H1 (cell line): ENCODE data around the gene SLC25A4. TPM values are rescaled to one million over a fixed set of nuclear protein-coding genes. Genes with fewer than 3 reads are reported as not detected.

Source experiments
- CTCF ChIA-PET: fragments of 300-600 bp; sonication (Branson Sonifier 250); formaldehyde crosslinking; loops from one replicate; lab custom pipeline; 2021; ENCODE audit not compliant: partially characterized antibody; lab: Charles Lee
- POLR2A ChIA-PET: fragments of 300-600 bp; sonication (Branson Sonifier 250); formaldehyde crosslinking; loops from one replicate; lab custom pipeline; 2021; ENCODE audit warnings: inconsistent platforms; ENCODE audit not compliant: partially characterized antibody; lab: Charles Lee
- DNase-seq, 2 experiments: peaks; one replicate each; pipeline versions ENCODE4 v3.0.0 to v3.0.0-alpha.2; 2010 to 2022; ENCODE audit warnings: low spot score in 2 of 2, low read depth in 1 of 2, mixed read lengths in 1 of 2
- FAIRE-seq: peaks from 2 replicates; lab custom pipeline; 2011; peaks lifted over from hg19 to GRCh38; lab: Jason Lieb, UNC
- H2AFZ ChIP-seq: 2 replicates; pipeline ENCODE4 v1.8.1; 2012; ENCODE audit warnings: low read length, inconsistent platforms
- H2AK5ac ChIP-seq: 2 replicates; pipeline ENCODE4 v1.6.1; 2013; ENCODE audit warnings: low read depth, low read length
- H2BK120ac ChIP-seq: replicated peaks from 2 replicates; pipeline ENCODE3; 2013; ENCODE audit warnings: low read depth, low read length, inconsistent platforms
- H2BK12ac ChIP-seq: 2 replicates; pipeline ENCODE4 v1.6.1; 2013; ENCODE audit warnings: low read depth, low read length
- H2BK15ac ChIP-seq: 2 replicates; pipeline ENCODE4 v1.6.1; 2013; ENCODE audit warnings: low read length
- H2BK20ac ChIP-seq: 2 replicates; pipeline ENCODE4 v1.6.1; 2013; ENCODE audit warnings: low read length
- H2BK5ac ChIP-seq: 2 replicates; pipeline ENCODE4 v1.6.1; 2013; ENCODE audit warnings: low read depth, low read length
- H3K14ac ChIP-seq: 2 replicates; pipeline ENCODE4 v1.6.1; 2013; ENCODE audit warnings: inconsistent platforms; ENCODE audit not compliant: insufficient read length
- H3K18ac ChIP-seq: 2 replicates; pipeline ENCODE4 v1.6.1; 2013; ENCODE audit warnings: low read length; ENCODE audit errors: extremely low read depth
- H3K23ac ChIP-seq: 2 replicates; pipeline ENCODE4 v1.6.1; 2013; ENCODE audit warnings: inconsistent platforms; ENCODE audit not compliant: insufficient read length
- H3K23me2 ChIP-seq: 2 replicates; pipeline ENCODE4 v1.6.1; 2013; ENCODE audit warnings: low read depth, low read length
- H3K27ac ChIP-seq: 2 replicates; pipeline ENCODE4 v1.6.1; 2011; ENCODE audit warnings: low read depth, low read length, inconsistent platforms
- H3K27me3 ChIP-seq, 4 experiments: replicated peaks in 1 of 4; 1 replicate in 1 of 4; 2 replicates in 3 of 4; pipeline versions ENCODE4 v1.6.1 to v1.8.1; 2011 to 2013; ENCODE audit warnings: low read length in 3 of 4, mild to moderate bottlenecking in 3 of 4, inconsistent platforms in 2 of 4, mixed read lengths in 2 of 4, moderate library complexity in 1 of 4; ENCODE audit not compliant: control insufficient read depth in 3 of 4, insufficient read depth in 3 of 4; ENCODE audit errors: extremely low read depth in 1 of 4
- H3K36me3 ChIP-seq, 4 experiments: 2 replicates each; pipeline versions ENCODE4 v1.6.1 to v1.8.1; 2011 to 2013; ENCODE audit warnings: mild to moderate bottlenecking in 4 of 4, low read length in 3 of 4, moderate library complexity in 2 of 4, control low read depth in 1 of 4, inconsistent platforms in 1 of 4; ENCODE audit not compliant: insufficient read depth in 4 of 4, control insufficient read depth in 2 of 4
- H3K4ac ChIP-seq: replicated peaks from 2 replicates; pipeline ENCODE3; 2013; ENCODE audit warnings: low read length, low read depth, mixed read lengths, inconsistent platforms; ENCODE audit not compliant: insufficient read length
- H3K4me1 ChIP-seq, 4 experiments: replicated peaks in 1 of 4; 1 replicate in 1 of 4; 2 replicates in 3 of 4; pipeline versions ENCODE4 v1.6.1 to v1.8.1; 2011 to 2013; ENCODE audit warnings: low read length in 3 of 4, inconsistent platforms in 2 of 4, mixed read lengths in 1 of 4; ENCODE audit not compliant: insufficient read depth in 4 of 4, control insufficient read depth in 3 of 4
- H3K4me2 ChIP-seq, 2 experiments: 2 replicates each; pipeline versions ENCODE4 v1.6.1 to v1.8.1; 2011 to 2013; ENCODE audit warnings: low read depth in 2 of 2, low read length in 2 of 2, control low read depth in 1 of 2, inconsistent platforms in 1 of 2, mild to moderate bottlenecking in 1 of 2; ENCODE audit not compliant: insufficient read depth in 1 of 2
- H3K4me3 ChIP-seq, 4 experiments: fragments of 200-600, 300-600 bp in 1 of 4; sonication (generic), shearing (Covaris generic), sonication (Bioruptor Twin) in 1 of 4; 2 replicates each; pipeline versions ENCODE4 v1.5.1 to v1.8.1; 2011 to 2016; ENCODE audit warnings: low read length in 4 of 4, low read depth in 3 of 4, control low read depth in 2 of 4, inconsistent platforms in 2 of 4, mild to moderate bottlenecking in 2 of 4, mixed read lengths in 1 of 4, moderate library complexity in 1 of 4; ENCODE audit not compliant: insufficient read depth in 2 of 4; ENCODE audit errors: extremely low read depth in 1 of 4
- H3K56ac ChIP-seq: replicated peaks from 2 replicates; pipeline ENCODE3; 2013; ENCODE audit warnings: low read depth, mild to moderate bottlenecking, mixed read lengths, low read length, inconsistent platforms; ENCODE audit not compliant: insufficient read length
- H3K79me1 ChIP-seq: 2 replicates; pipeline ENCODE4 v1.6.1; 2013; ENCODE audit warnings: low read depth, low read length, control low read depth
- H3K79me2 ChIP-seq, 2 experiments: 2 replicates each; pipeline versions ENCODE4 v1.6.1 to v1.8.1; 2012 to 2013; ENCODE audit warnings: low read length in 2 of 2, mild to moderate bottlenecking in 2 of 2, inconsistent platforms in 1 of 2; ENCODE audit not compliant: insufficient read depth in 2 of 2, control insufficient read depth in 1 of 2
- H3K9ac ChIP-seq, 4 experiments: replicated peaks in 1 of 4; 1 replicate in 1 of 4; 2 replicates in 3 of 4; pipeline versions ENCODE4 v1.6.1 to v1.8.1; 2011 to 2013; ENCODE audit warnings: low read depth in 3 of 4, low read length in 3 of 4, control low read depth in 2 of 4, mild to moderate bottlenecking in 2 of 4, moderate library complexity in 2 of 4, inconsistent platforms in 1 of 4; ENCODE audit errors: extremely low read depth in 1 of 4
- H3K9me3 ChIP-seq, 2 experiments: 2 replicates each; pipeline versions ENCODE4 v1.6.1 to v1.8.1; 2012 to 2013; ENCODE audit warnings: mild to moderate bottlenecking in 2 of 2, moderate library complexity in 2 of 2, control low read depth in 1 of 2, inconsistent platforms in 1 of 2, low read depth in 1 of 2, low read length in 1 of 2, mixed read lengths in 1 of 2; ENCODE audit not compliant: insufficient read depth in 2 of 2
- H4K20me1 ChIP-seq, 2 experiments: replicated peaks in 1 of 2; 2 replicates each; pipeline versions ENCODE3 to v1.8.1; 2011 to 2013; ENCODE audit warnings: inconsistent platforms in 2 of 2, low read length in 2 of 2, mild to moderate bottlenecking in 1 of 2; ENCODE audit not compliant: insufficient read depth in 2 of 2, control insufficient read depth in 1 of 2
- H4K5ac ChIP-seq: 2 replicates; pipeline ENCODE4 v1.6.1; 2013; ENCODE audit warnings: low read length, low read depth, mixed read lengths, inconsistent platforms; ENCODE audit not compliant: insufficient read length
- H4K8ac ChIP-seq: 2 replicates; pipeline ENCODE4 v1.8.0; 2013; ENCODE audit warnings: mild to moderate bottlenecking, moderate library complexity, low read length, inconsistent platforms; ENCODE audit not compliant: insufficient read depth; ENCODE audit errors: extremely low read depth
- H4K91ac ChIP-seq: replicated peaks from 2 replicates; pipeline ENCODE3; 2013; ENCODE audit warnings: low read length, mixed read lengths, inconsistent platforms; ENCODE audit not compliant: insufficient read length
- ASH2L ChIP-seq: fragments of 200-600, 300-600 bp; sonication (generic); IDR thresholded peaks from one replicate; pipeline ENCODE4 v1.7.1; 2017; ENCODE audit warnings: low read length
- MAFK ChIP-seq: IDR thresholded peaks from 2 replicates; pipeline ENCODE4 v1.6.1; 2012; ENCODE audit warnings: low read depth, mild to moderate bottlenecking, improper control_type of control experiment, low read length
- RNF2 ChIP-seq: fragments of 200-900, 300-1000 bp; sonication (generic); IDR thresholded peaks from 2 replicates; pipeline ENCODE4 v1.7.1; 2016; ENCODE audit warnings: borderline replicate concordance, low read depth, mild to moderate bottlenecking, antibody characterized with exemption, low read length; ENCODE audit not compliant: poor library complexity, severe bottlenecking; ENCODE audit errors: missing control alignments
- SP1 ChIP-seq: IDR thresholded peaks from 2 replicates; pipeline ENCODE4 v1.6.1; 2011; ENCODE audit warnings: low read depth, low read length
- TEAD4 ChIP-seq: IDR thresholded peaks from 2 replicates; pipeline ENCODE4 v1.6.1; 2012; ENCODE audit warnings: low read depth, low read length, inconsistent platforms, mixed read lengths
- WGBS, 2 experiments: shearing (Covaris generic) in 1 of 2; methylation state at CpG; one replicate each; pipeline versions ENCODE4 v1.1.6 to v1.1.7; 2013 to 2015; ENCODE audit warnings: low lambda C conversion rate in 2 of 2, mixed read lengths in 2 of 2, inconsistent platforms in 1 of 2, low coverage in 1 of 2, missing lambda C conversion rate in 1 of 2; ENCODE audit not compliant: insufficient replicate concordance in 2 of 2, insufficient coverage in 1 of 2, insufficient read length in 1 of 2; ENCODE audit errors: extremely low coverage in 1 of 2, missing lambda C conversion rate in 1 of 2; 5-methylcytosine and 5-hydroxymethylcytosine counted together
- polyA plus RNA-seq, 7 experiments: library from polyadenylated mRNA; depleted of rRNA in 3 of 7; stranded (reverse) in 5 of 7; unstranded in 2 of 7; fragments of >200 nt in 5 of 7; fragments of 200-250 nt in 2 of 7; gene quantifications; 1 replicate in 5 of 7; 2 replicates in 1 of 7; 4 replicates in 1 of 7; pipeline versions ENCODE4 v1.2.1 to v1.2.3, GENCODE V29; 2011 to 2013; ENCODE audit warnings: missing spikeins in 2 of 7, mixed read lengths in 2 of 7
- total RNA-seq: library from RNA; stranded (reverse); fragmentation: NEBNext Ultra II Directional; extraction: Animal tissue kit (Norgen Biotek cat#: 25700); gene quantifications from 2 replicates; pipeline ENCODE4 v1.2.1, GENCODE V29; 2021
- TF ChIP-seq, protein P1 (sequence below): IDR thresholded peaks from 2 replicates; pipeline ENCODE4 v1.6.1; 2012; ENCODE audit warnings: inconsistent platforms
- TF ChIP-seq, protein P2 (sequence below): IDR thresholded peaks from 2 replicates; pipeline ENCODE4 v1.6.1; 2011; ENCODE audit warnings: low read length, improper control_type of control experiment

Gene SLC25A4
- total and polyA plus RNA-seq, 2 of the 8 experiments (the other 6 are each of a cell fraction or from before 2014, with no cell fraction given) = 41.3 to 42.0 TPM

DNA sequence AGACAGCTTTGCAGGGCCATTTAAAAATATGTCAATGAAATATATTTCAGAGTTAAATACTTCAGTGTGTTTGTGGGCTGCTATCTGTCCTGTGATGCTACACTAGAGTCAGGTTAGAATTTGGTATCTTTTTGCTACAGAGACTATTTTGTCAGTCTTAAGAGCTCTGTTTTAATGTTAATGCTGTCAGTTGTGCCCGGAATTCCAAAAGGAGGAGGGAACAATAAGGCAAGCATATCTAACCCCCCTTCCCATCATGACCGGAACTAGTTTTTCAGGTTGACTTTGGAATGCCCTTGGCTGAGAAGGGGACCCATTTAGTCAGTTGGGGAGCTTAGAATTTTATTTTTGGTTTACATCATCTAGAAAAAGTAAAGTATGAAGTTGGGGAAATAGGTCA lies 34.9 kb upstream of the SLC25A4 start:
- no peak overlapping the region for H2BK12ac ChIP-seq
- H3K23ac ChIP-seq = no peak overlapping the region
- no peak overlapping the region for H2BK120ac ChIP-seq
- DNase-seq (no peak), FAIRE-seq (peak; percentile 87)
- no peaks in the 10 kb centered on the region for H3K27me3 ChIP-seq
- H4K5ac ChIP-seq = no peak overlapping the region
- no peaks in the 10 kb centered on the region for H3K9me3 ChIP-seq
- ChIA-PET CTCF (interaction anchor here (1.2 to 3.3 kb wide), 6 partner anchors 10 to 103 kb away, joined by 3 to 13 read pairs (median 8); no protein-coding TSS in a partner anchor), POLR2A (interaction anchor here (0.9 to 2.6 kb wide), 9 partner anchors 9 to 89 kb away, joined by 3 to 11 read pairs (median 5); partner anchors contain the start of genes HELT and SLC25A4)
- H2BK20ac ChIP-seq = no peak overlapping the region
- peak overlapping the region; percentile 90; the same call in 1 of the 2 replicates for H2BK5ac ChIP-seq
- peak overlapping the region in 1 of 4 experiments; percentile 28; a peak in 1 of 8 replicates for H3K4me3 ChIP-seq
- no peak overlapping the region for H3K14ac ChIP-seq
- no peak overlapping the region for H2BK15ac ChIP-seq
- no peak overlapping the region for H2AK5ac ChIP-seq
- no peaks in the 10 kb centered on the region for H4K20me1 ChIP-seq
- H3K79me1 ChIP-seq = no peaks in the 10 kb centered on the region
- no peak overlapping the region for H2AFZ ChIP-seq
- H4K8ac ChIP-seq = no peak overlapping the region
- H3K56ac ChIP-seq = no peak overlapping the region
- H3K18ac ChIP-seq = peak overlapping the region; percentile 34; the same call in 1 of the 2 replicates
- peak overlapping the region; percentile 35 to 48 for H3K4me2 ChIP-seq
- no peak overlapping the region for H3K9ac ChIP-seq
- H3K36me3 ChIP-seq = no peaks in the 10 kb centered on the region
- H4K91ac ChIP-seq = no peak overlapping the region
- H3K23me2 ChIP-seq = no peaks in the 10 kb centered on the region; the same call in 1 of the 2 replicates
- H3K79me2 ChIP-seq = no peaks in the 10 kb centered on the region
- peaks cover 6 to 26% (median 13%) of the 10 kb centered on the region in 4 experiments for H3K4me1 ChIP-seq
- WGBS, 2 experiments = 27% methylated on average over 2 of the region's 2 CpGs; no CpG with 5 or more reads in 1 of the 2 experiments
- no peak overlapping the region for H3K4ac ChIP-seq
- H3K27ac ChIP-seq = peak overlapping the region; percentile 37; the same call in 1 of the 2 replicates
- no peak for TF ChIP-seq RNF2
- peak; percentile 87 for TF ChIP-seq TEAD4
- TF ChIP-seq, protein P1, sequence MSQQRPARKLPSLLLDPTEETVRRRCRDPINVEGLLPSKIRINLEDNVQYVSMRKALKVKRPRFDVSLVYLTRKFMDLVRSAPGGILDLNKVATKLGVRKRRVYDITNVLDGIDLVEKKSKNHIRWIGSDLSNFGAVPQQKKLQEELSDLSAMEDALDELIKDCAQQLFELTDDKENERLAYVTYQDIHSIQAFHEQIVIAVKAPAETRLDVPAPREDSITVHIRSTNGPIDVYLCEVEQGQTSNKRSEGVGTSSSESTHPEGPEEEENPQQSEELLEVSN = no peak
- TF ChIP-seq ASH2L = peak; percentile 69
- TF ChIP-seq MAFK = no peak
- TF ChIP-seq, protein P2, sequence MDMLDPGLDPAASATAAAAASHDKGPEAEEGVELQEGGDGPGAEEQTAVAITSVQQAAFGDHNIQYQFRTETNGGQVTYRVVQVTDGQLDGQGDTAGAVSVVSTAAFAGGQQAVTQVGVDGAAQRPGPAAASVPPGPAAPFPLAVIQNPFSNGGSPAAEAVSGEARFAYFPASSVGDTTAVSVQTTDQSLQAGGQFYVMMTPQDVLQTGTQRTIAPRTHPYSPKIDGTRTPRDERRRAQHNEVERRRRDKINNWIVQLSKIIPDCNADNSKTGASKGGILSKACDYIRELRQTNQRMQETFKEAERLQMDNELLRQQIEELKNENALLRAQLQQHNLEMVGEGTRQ = no peak
- TF ChIP-seq SP1 = 0 out of 2 replicates have a peak, but pooled peaks have one; percentile 58
